Measurements from ENCODE around the gene PRKCG.

The PRKCG gene

GRCh38 chr19:53892981-53893325 is 11.0 kb downstream of the PRKCG start:
- Histone ChIP-seq H2AFZ (ENCODE audit: low read depth, low read length, severe bottlenecking) (no peak overlapping the region), H3K36me3 (ENCODE audit: low read length) (no peaks in the 10 kb centered on the region), H3K9me2 (replicated peaks; ENCODE audit: insufficient read depth, low read length) (no peaks in the 10 kb centered on the region), H3K9ac (ENCODE audit: low read length) (no peak overlapping the region), H3K9me3 (ENCODE audit: insufficient read depth, low read length) (no peaks in the 10 kb centered on the region), H3K27me3 (ENCODE audit: low read length) (no peaks in the 10 kb centered on the region), H3K79me2 (ENCODE audit: insufficient read depth, low read length) (no peaks in the 10 kb centered on the region), H3F3A (ENCODE audit: insufficient read depth) (no peaks in the 10 kb centered on the region), H3K4me2 (ENCODE audit: low read depth, low read length, poor library complexity, severe bottlenecking) (no peak overlapping the region), H3K27ac (ENCODE audit: low read depth, low read length) (no peak overlapping the region), H4K20me1 (ENCODE audit: low read depth, low read length) (no peaks in the 10 kb centered on the region), H3K4me3 (ENCODE audit: insufficient read depth, low read length, poor library complexity, severe bottlenecking) (no peak overlapping the region)
- TF ChIP-seq CTCF (IDR thresholded peaks at IDR 0.05; ENCODE audit: insufficient read depth, low read length, poor library complexity, severe bottlenecking) = no peak
- TF ChIP-seq EZH2phosphoT487 (conservative IDR thresholded peaks at IDR 0.05; ENCODE audit: low read length) = no peak

GRCh38 chr19:53894707-53895106 is 12.7 kb downstream of the PRKCG start:
- no peak for TF ChIP-seq EZH2phosphoT487 (conservative IDR thresholded peaks at IDR 0.05; ENCODE audit: low read length)
- no peak for TF ChIP-seq CTCF (IDR thresholded peaks at IDR 0.05; ENCODE audit: insufficient read depth, low read length, poor library complexity, severe bottlenecking)
- Histone ChIP-seq H2AFZ (ENCODE audit: low read depth, low read length, severe bottlenecking) (no peak overlapping the region), H3K9ac (ENCODE audit: low read length) (no peak overlapping the region), H3K4me3 (ENCODE audit: insufficient read depth, low read length, poor library complexity, severe bottlenecking) (no peak overlapping the region), H3K9me3 (ENCODE audit: insufficient read depth, low read length) (no peaks in the 10 kb centered on the region), H3F3A (ENCODE audit: insufficient read depth) (no peaks in the 10 kb centered on the region), H3K27ac (ENCODE audit: low read depth, low read length) (no peak overlapping the region), H4K20me1 (ENCODE audit: low read depth, low read length) (no peaks in the 10 kb centered on the region), H3K79me2 (ENCODE audit: insufficient read depth, low read length) (no peaks in the 10 kb centered on the region), H3K4me2 (ENCODE audit: low read depth, low read length, poor library complexity, severe bottlenecking) (no peak overlapping the region), H3K27me3 (ENCODE audit: low read length) (no peaks in the 10 kb centered on the region), H3K36me3 (ENCODE audit: low read length) (no peaks in the 10 kb centered on the region), H3K9me2 (replicated peaks; ENCODE audit: insufficient read depth, low read length) (no peaks in the 10 kb centered on the region)

- no peak overlapping the region for H2AFZ ChIP-seq (ENCODE audit: low read depth, low read length, severe bottlenecking)
- H3F3A ChIP-seq (ENCODE audit: insufficient read depth) = no peaks in the 10 kb centered on the region
- H3K36me3 ChIP-seq (ENCODE audit: low read length) = no peaks in the 10 kb centered on the region
- no peak overlapping the region for H3K9ac ChIP-seq (ENCODE audit: low read length)
- H3K27ac ChIP-seq (ENCODE audit: low read depth, low read length) = no peak overlapping the region
- no peak overlapping the region for H3K4me3 ChIP-seq (ENCODE audit: insufficient read depth, low read length, poor library complexity, severe bottlenecking)
- no peaks in the 10 kb centered on the region for H3K9me2 ChIP-seq (replicated peaks; ENCODE audit: insufficient read depth, low read length)
- no peaks in the 10 kb centered on the region for H3K27me3 ChIP-seq (ENCODE audit: low read length)
- no peaks in the 10 kb centered on the region for H4K20me1 ChIP-seq (ENCODE audit: low read depth, low read length)
- H3K4me2 ChIP-seq (ENCODE audit: low read depth, low read length, poor library complexity, severe bottlenecking) = no peak overlapping the region
- TF ChIP-seq EZH2phosphoT487 (conservative IDR thresholded peaks at IDR 0.05; ENCODE audit: low read length) (no peak), CTCF (IDR thresholded peaks at IDR 0.05; ENCODE audit: insufficient read depth, low read length, poor library complexity, severe bottlenecking) (no peak)
- H3K79me2 ChIP-seq (ENCODE audit: insufficient read depth, low read length) = no peaks in the 10 kb centered on the region
- no peaks in the 10 kb centered on the region for H3K9me3 ChIP-seq (ENCODE audit: insufficient read depth, low read length)
These were observed 14.7 kb downstream of the PRKCG start for GRCh38 chr19:53896682-53897081.

GRCh38 chr19:53897459-53897858 is 15.5 kb downstream of the PRKCG start:
- H3K9me3 ChIP-seq (ENCODE audit: insufficient read depth, low read length) = no peaks in the 10 kb centered on the region
- TF ChIP-seq EZH2phosphoT487 (conservative IDR thresholded peaks at IDR 0.05; ENCODE audit: low read length) (no peak), CTCF (IDR thresholded peaks at IDR 0.05; ENCODE audit: insufficient read depth, low read length, poor library complexity, severe bottlenecking) (no peak)
- H4K20me1 ChIP-seq (ENCODE audit: low read depth, low read length) = no peaks in the 10 kb centered on the region
- H3K4me2 ChIP-seq (ENCODE audit: low read depth, low read length, poor library complexity, severe bottlenecking) = no peak overlapping the region
- no peak overlapping the region for H3K27ac ChIP-seq (ENCODE audit: low read depth, low read length)
- no peaks in the 10 kb centered on the region for H3F3A ChIP-seq (ENCODE audit: insufficient read depth)
- no peak overlapping the region for H3K9ac ChIP-seq (ENCODE audit: low read length)
- no peak overlapping the region for H2AFZ ChIP-seq (ENCODE audit: low read depth, low read length, severe bottlenecking)
- H3K79me2 ChIP-seq (ENCODE audit: insufficient read depth, low read length) = no peaks in the 10 kb centered on the region
- no peaks in the 10 kb centered on the region for H3K27me3 ChIP-seq (ENCODE audit: low read length)
- H3K9me2 ChIP-seq (replicated peaks; ENCODE audit: insufficient read depth, low read length) = no peaks in the 10 kb centered on the region
- no peaks in the 10 kb centered on the region for H3K36me3 ChIP-seq (ENCODE audit: low read length)
- H3K4me3 ChIP-seq (ENCODE audit: insufficient read depth, low read length, poor library complexity, severe bottlenecking) = no peak overlapping the region
